ENCODE measurements around the gene ACTL7B. TPM values are rescaled to one million over a fixed set of nuclear protein-coding genes. Genes with fewer than 3 reads are reported as not detected.

The ACTL7B gene
- total RNA-seq, 1 donor = not detected

DNA sequence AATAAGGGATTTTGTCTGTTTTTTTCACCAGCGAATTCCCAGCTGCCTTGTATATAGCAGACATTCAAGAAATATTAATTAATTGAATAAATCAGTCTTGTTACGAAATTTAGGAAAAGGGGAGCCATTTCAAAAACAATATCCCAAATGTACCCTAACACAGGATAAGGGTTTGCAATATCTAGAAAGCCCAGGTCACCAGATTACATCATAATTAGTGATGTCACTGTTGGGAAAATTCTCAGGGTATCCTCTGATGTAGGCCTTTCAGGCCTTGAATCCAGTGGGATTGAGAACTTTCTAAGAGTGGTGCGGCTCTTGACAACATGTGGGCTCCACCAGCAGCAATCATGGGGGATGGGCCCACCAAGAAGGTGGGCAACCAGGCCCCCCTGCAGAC, 6.2 kb upstream of the ACTL7B start, which contains the start of gene ACTL7A:
ACTL7A (plus strand) TSS at position 270 of the 400 bp plus-strand sequence; CDS start at position 327, 57 bp downstream.
- TF ChIP-seq, protein P1, sequence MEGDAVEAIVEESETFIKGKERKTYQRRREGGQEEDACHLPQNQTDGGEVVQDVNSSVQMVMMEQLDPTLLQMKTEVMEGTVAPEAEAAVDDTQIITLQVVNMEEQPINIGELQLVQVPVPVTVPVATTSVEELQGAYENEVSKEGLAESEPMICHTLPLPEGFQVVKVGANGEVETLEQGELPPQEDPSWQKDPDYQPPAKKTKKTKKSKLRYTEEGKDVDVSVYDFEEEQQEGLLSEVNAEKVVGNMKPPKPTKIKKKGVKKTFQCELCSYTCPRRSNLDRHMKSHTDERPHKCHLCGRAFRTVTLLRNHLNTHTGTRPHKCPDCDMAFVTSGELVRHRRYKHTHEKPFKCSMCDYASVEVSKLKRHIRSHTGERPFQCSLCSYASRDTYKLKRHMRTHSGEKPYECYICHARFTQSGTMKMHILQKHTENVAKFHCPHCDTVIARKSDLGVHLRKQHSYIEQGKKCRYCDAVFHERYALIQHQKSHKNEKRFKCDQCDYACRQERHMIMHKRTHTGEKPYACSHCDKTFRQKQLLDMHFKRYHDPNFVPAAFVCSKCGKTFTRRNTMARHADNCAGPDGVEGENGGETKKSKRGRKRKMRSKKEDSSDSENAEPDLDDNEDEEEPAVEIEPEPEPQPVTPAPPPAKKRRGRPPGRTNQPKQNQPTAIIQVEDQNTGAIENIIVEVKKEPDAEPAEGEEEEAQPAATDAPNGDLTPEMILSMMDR (IDR thresholded peaks at IDR 0.05; ENCODE audit: insufficient read depth, low read length) = no peak
- no peak for DNase-seq (ENCODE audit: low read depth)

GRCh38 chr9:108861464-108861863, 5.7 kb upstream of the ACTL7B start:
- DNase-seq (ENCODE audit: low read depth) = no peak
- TF ChIP-seq, protein P1 (IDR thresholded peaks at IDR 0.05; ENCODE audit: insufficient read depth, low read length) = no peak
- H3K4me3 ChIP-seq (ENCODE audit: low read depth, low read length) = no peak overlapping the region

More for the DNA sequence above, 6.2 kb upstream of the ACTL7B start, which contains the start of gene ACTL7A:
- H3K4me3 ChIP-seq (ENCODE audit: low read depth, low read length) = no peak within 1 kb of the TSS

- TF ChIP-seq, protein P1 (IDR thresholded peaks at IDR 0.05; ENCODE audit: insufficient read depth, low read length) = no peak
- no peak overlapping the region for H3K4me3 ChIP-seq (ENCODE audit: low read depth, low read length)
- no peak for DNase-seq (ENCODE audit: low read depth)
Observed at GRCh38 chr9:108860764-108861163, 5.0 kb upstream of the ACTL7B start.

- TF ChIP-seq, protein P1 (IDR thresholded peaks at IDR 0.05; ENCODE audit: insufficient read depth, low read length) = no peak
- DNase-seq (ENCODE audit: low read depth) = no peak
- no peak overlapping the region for H3K4me3 ChIP-seq (ENCODE audit: low read depth, low read length)
Observed at GRCh38 chr9:108860354-108860753, 4.6 kb upstream of the ACTL7B start.

GRCh38 chr9:108859459-108860114, 3.8 kb upstream of the ACTL7B start:
- TF ChIP-seq, protein P1 (IDR thresholded peaks at IDR 0.05; ENCODE audit: insufficient read depth, low read length) = no peak
- DNase-seq (ENCODE audit: low read depth) = no peak
- H3K4me3 ChIP-seq (ENCODE audit: low read depth, low read length) = no peak overlapping the region

GRCh38 chr9:108857572-108857971, 1.8 kb upstream of the ACTL7B start:
- no peak overlapping the region for H3K4me3 ChIP-seq (ENCODE audit: low read depth, low read length)
- TF ChIP-seq, protein P1 (IDR thresholded peaks at IDR 0.05; ENCODE audit: insufficient read depth, low read length) = no peak
- no peak for DNase-seq (ENCODE audit: low read depth)

GRCh38 chr9:108855529-108855886, 278 bp downstream of the ACTL7B start:
- TF ChIP-seq, protein P1 (IDR thresholded peaks at IDR 0.05; ENCODE audit: insufficient read depth, low read length) = no peak
- DNase-seq (ENCODE audit: low read depth) = no peak
- H3K4me3 ChIP-seq (ENCODE audit: low read depth, low read length) = no peak overlapping the region
